GM23338 (cell line): ENCODE data around the gene NPPA. TPM values are rescaled to one million over a fixed set of nuclear protein-coding genes. Genes with fewer than 3 reads are reported as not detected.

Experiments used
- ATAC-seq: fragments of 200-7000 bp; cut with Tn5 transposase; 3 replicates; pipeline ENCODE4 v1.9.1; 2020
- DNase-seq: peaks from one replicate; pipeline ENCODE4 v3.0.0-alpha.2; 2015; ENCODE audit warnings: low spot score
- H2AFZ ChIP-seq: fragments of 200-600 bp; sonication (generic); 2 replicates; pipeline ENCODE4 v1.8.0; 2016; ENCODE audit warnings: antibody characterized with exemption, mild to moderate bottlenecking, moderate library complexity
- H3F3A ChIP-seq: fragments of 200-600 bp; sonication (generic); replicated peaks from 2 replicates; pipeline ENCODE4 v1.8.0; 2017; ENCODE audit warnings: antibody characterized with exemption, mixed run types, low read depth
- H3K27ac ChIP-seq: fragments of 200-600 bp; sonication (generic); 2 replicates; pipeline ENCODE4 v1.6.1; 2016; ENCODE audit warnings: low read depth
- H3K27me3 ChIP-seq: fragments of 200-600 bp; sonication (generic); 2 replicates; pipeline ENCODE4 v1.8.0; 2016; ENCODE audit warnings: mild to moderate bottlenecking, mixed run types, moderate library complexity; ENCODE audit not compliant: insufficient read depth
- H3K36me3 ChIP-seq: fragments of 200-600 bp; sonication (generic); 2 replicates; pipeline ENCODE4 v1.8.0; 2016; ENCODE audit warnings: mild to moderate bottlenecking; ENCODE audit not compliant: insufficient read depth
- H3K4me1 ChIP-seq: fragments of 200-600 bp; sonication (generic); 2 replicates; pipeline ENCODE4 v1.8.0; 2016; ENCODE audit warnings: mild to moderate bottlenecking, moderate library complexity; ENCODE audit not compliant: insufficient read depth
- H3K4me2 ChIP-seq: fragments of 200-600 bp; sonication (generic); 2 replicates; pipeline ENCODE4 v1.7.1; 2017; ENCODE audit warnings: mixed run types
- H3K4me3 ChIP-seq: fragments of 200-600 bp; sonication (generic); 2 replicates; pipeline ENCODE4 v1.6.1; 2016; ENCODE audit warnings: mixed run types
- H3K79me2 ChIP-seq: fragments of 200-600 bp; sonication (generic); replicated peaks from 2 replicates; pipeline ENCODE4 v1.8.0; 2017; ENCODE audit warnings: mild to moderate bottlenecking; ENCODE audit not compliant: insufficient read depth
- H3K9me2 ChIP-seq: fragments of 200-600 bp; sonication (generic); 2 replicates; pipeline ENCODE4 v1.8.0; 2017; ENCODE audit not compliant: insufficient read depth
- H4K20me1 ChIP-seq: fragments of 200-600 bp; sonication (generic); replicated peaks from 2 replicates; pipeline ENCODE4 v1.8.0; 2017; ENCODE audit warnings: mild to moderate bottlenecking; ENCODE audit not compliant: insufficient read depth
- H3K27ac Mint-ChIP-seq: 2 replicates; pipeline ENCODE4 v1.8.0; 2020; ENCODE audit warnings: inconsistent platforms, mild to moderate bottlenecking, moderate library complexity, mixed read lengths
- H3K27me3 Mint-ChIP-seq: 3 replicates; pipeline ENCODE4 v1.8.0; 2022; ENCODE audit warnings: low read depth, mild to moderate bottlenecking, moderate library complexity, mixed read lengths, inconsistent platforms; ENCODE audit not compliant: insufficient read depth, poor library complexity
- H3K36me3 Mint-ChIP-seq: 3 replicates; pipeline ENCODE4 v1.8.0; 2021; ENCODE audit warnings: low read depth, mild to moderate bottlenecking, inconsistent platforms, moderate library complexity, mixed read lengths
- H3K4me1 Mint-ChIP-seq: 3 replicates; pipeline ENCODE4 v1.8.0; 2020; ENCODE audit warnings: mild to moderate bottlenecking, inconsistent platforms, mixed read lengths
- H3K4me3 Mint-ChIP-seq: 3 replicates; pipeline ENCODE4 v1.8.0; 2021; ENCODE audit warnings: moderate library complexity, mild to moderate bottlenecking, inconsistent platforms, mixed read lengths
- H3K9me3 Mint-ChIP-seq: 3 replicates; pipeline ENCODE4 v1.8.0; 2020; ENCODE audit warnings: moderate library complexity, mild to moderate bottlenecking, inconsistent platforms, mixed read lengths
- CREB1 ChIP-seq: fragments of 250-450 bp; sonication (Bioruptor Pico); IDR thresholded peaks from 2 replicates; pipeline ENCODE4 v1.5.0; 2020; ENCODE audit warnings: low read depth, mild to moderate bottlenecking, moderate library complexity
- CTCF ChIP-seq, 2 experiments: fragments of 200-600 bp in 1 of 2; sonication (generic) in 1 of 2; conservative IDR thresholded peaks; 2 replicates each; pipeline versions ENCODE4 v1.5.1 to v1.6.1; 2016 to 2017; ENCODE audit warnings: antibody characterized with exemption in 2 of 2, low read depth in 2 of 2, mild to moderate bottlenecking in 2 of 2, moderate library complexity in 1 of 2
- ETS1 ChIP-seq: IDR thresholded peaks from 2 replicates; pipeline ENCODE4 v1.6.1; 2016; ENCODE audit warnings: antibody characterized with exemption
- EZH2 ChIP-seq: fragments of 200-600 bp; sonication (generic); IDR thresholded peaks from one replicate; pipeline ENCODE4 v1.8.0; 2017; ENCODE audit warnings: antibody characterized with exemption, mild to moderate bottlenecking, low read depth; ENCODE audit not compliant: unreplicated experiment
- EZH2phosphoT487 ChIP-seq: fragments of 200-600 bp; sonication (generic); IDR thresholded peaks from one replicate; pipeline ENCODE4 v1.8.1; 2018; ENCODE audit warnings: antibody characterized with exemption; ENCODE audit not compliant: unreplicated experiment
- JUNB ChIP-seq: IDR thresholded peaks from one replicate; pipeline ENCODE4 v1.6.1; 2016; ENCODE audit warnings: antibody characterized with exemption; ENCODE audit not compliant: unreplicated experiment
- NANOG ChIP-seq: IDR thresholded peaks from 2 replicates; pipeline ENCODE4 v1.6.1; 2016; ENCODE audit warnings: antibody characterized with exemption, borderline replicate concordance
- STAT1 ChIP-seq: IDR thresholded peaks from one replicate; pipeline ENCODE4 v1.6.1; 2016; ENCODE audit warnings: antibody characterized with exemption; ENCODE audit not compliant: unreplicated experiment
- ZNF114 ChIP-seq: fragments of 250-450 bp; sonication (Bioruptor Pico); IDR thresholded peaks from 2 replicates; pipeline ENCODE4 v1.5.0; 2020; ENCODE audit warnings: mild to moderate bottlenecking, moderate library complexity
- ZNF331 ChIP-seq: fragments of 250-450 bp; sonication (Bioruptor Pico); IDR thresholded peaks from 2 replicates; pipeline ENCODE4 v1.5.0; 2020; ENCODE audit warnings: low read depth, mild to moderate bottlenecking, moderate library complexity
- polyA plus RNA-seq: library from polyadenylated mRNA; unstranded; fragments of >200 nt; fragmentation: Nextera tagmentation; extraction: Ambion mirVana; gene quantifications from 2 replicates; pipeline ENCODE4 v1.2.1, GENCODE V29; 2016
- total RNA-seq: library from RNA; depleted of rRNA; stranded (reverse); fragments of >200 nt; shearing (Covaris generic); gene quantifications from 2 replicates; pipeline ENCODE4 v1.2.3, GENCODE V29; 2014
- TF ChIP-seq, protein P1 (sequence below): IDR thresholded peaks from one replicate; pipeline ENCODE4 v1.6.1; 2018; ENCODE audit warnings: antibody characterized with exemption; ENCODE audit not compliant: unreplicated experiment

Gene NPPA
- total and polyA plus RNA-seq, 2 experiments from 2014 or later = 0.29 TPM; not detected in 1

DNA sequence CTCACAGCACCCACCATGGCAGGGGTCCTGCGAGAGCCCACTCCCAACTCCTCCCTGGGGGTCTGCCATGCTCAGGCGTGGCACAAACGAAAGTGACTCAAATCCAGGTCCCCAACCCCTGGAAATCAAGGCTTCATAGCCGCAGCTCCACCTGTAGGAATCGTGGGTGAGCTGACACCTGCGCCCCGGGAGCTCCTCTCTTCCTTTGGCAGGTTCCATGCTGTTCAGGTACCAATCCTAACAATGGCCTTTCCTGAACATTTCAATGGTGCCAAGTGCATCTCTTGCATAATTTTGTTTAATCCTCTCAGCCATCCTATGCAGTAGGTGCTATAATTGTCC is 40.1 kb upstream of the NPPA start:
- DNase-seq (peak; percentile 47), ATAC-seq (peak; percentile 27)
- no peak overlapping the region for H3K4me2 ChIP-seq
- no peaks in the 10 kb centered on the region for H3F3A ChIP-seq
- peaks cover 6% of the 10 kb centered on the region for H3K27me3 Mint-ChIP-seq
- no peaks in the 10 kb centered on the region for H3K36me3 ChIP-seq
- H4K20me1 ChIP-seq = no peaks in the 10 kb centered on the region
- no peaks in the 10 kb centered on the region for H3K27me3 ChIP-seq
- no peak overlapping the region for H3K27ac Mint-ChIP-seq
- H3K27ac ChIP-seq = no peak overlapping the region
- H3K36me3 Mint-ChIP-seq = no peaks in the 10 kb centered on the region
- H3K4me1 ChIP-seq = peaks cover 3% of the 10 kb centered on the region; the same call in 1 of the 2 replicates
- no peak for TF ChIP-seq EZH2
- TF ChIP-seq JUNB = no peak
- TF ChIP-seq CTCF (conservative IDR thresholded peaks at IDR 0.05; ENCODE audit: low read depth in 2 of 2) = peak in 1 of 2 experiments; percentile 36; a peak in 2 of 4 replicates
- H2AFZ ChIP-seq = no peak overlapping the region
- H3K9me3 Mint-ChIP-seq = no peaks in the 10 kb centered on the region
- H3K79me2 ChIP-seq = no peaks in the 10 kb centered on the region
- no peak overlapping the region for H3K4me3 ChIP-seq
- H3K4me3 Mint-ChIP-seq = no peak overlapping the region
- no peaks in the 10 kb centered on the region for H3K9me2 ChIP-seq
- H3K4me1 Mint-ChIP-seq = peaks cover 11% of the 10 kb centered on the region

DNA sequence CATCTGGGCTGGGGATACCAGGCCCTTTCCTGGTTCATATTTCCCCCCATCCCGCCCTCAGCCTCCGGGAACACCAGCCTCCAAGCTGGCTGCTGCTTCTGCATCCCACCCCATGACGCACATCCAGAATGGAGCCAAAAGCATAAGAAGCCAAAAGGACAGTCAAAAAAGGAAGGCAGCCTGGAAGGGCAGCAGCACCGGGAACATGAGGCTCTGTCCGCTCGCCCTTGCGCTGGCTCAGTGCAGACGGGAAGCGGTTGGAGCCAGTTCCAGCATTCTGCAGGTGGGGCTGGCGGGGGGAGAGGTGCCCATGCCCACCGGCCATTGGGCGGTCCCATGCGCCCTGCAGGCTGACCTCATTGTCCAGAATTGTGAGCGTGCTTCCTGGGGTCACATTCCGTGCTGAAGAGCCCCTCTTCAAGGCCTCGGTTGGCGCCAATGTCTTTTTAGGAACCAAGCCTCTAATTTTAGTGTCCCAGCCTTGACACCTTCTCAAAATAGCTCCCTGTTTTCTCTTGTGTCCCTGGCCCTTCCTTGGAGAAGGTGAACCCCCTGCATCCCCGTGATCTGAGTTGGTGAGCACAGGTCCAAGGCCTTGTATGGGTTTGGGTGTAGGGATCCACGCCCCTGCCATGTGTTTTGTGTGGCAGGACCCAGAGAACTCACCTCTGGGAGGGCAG is 39.5 kb upstream of the NPPA start:
- no peak overlapping the region for H3K27ac ChIP-seq
- H3K4me2 ChIP-seq = no peak overlapping the region
- H3K27me3 ChIP-seq = no peaks in the 10 kb centered on the region
- no peaks in the 10 kb centered on the region for H3F3A ChIP-seq
- ATAC-seq (no peak), DNase-seq (no peak)
- no peak overlapping the region for H3K4me3 Mint-ChIP-seq
- H3K4me1 ChIP-seq = peaks cover 3% of the 10 kb centered on the region; the same call in 1 of the 2 replicates
- H3K27me3 Mint-ChIP-seq = peaks cover 6% of the 10 kb centered on the region
- no peaks in the 10 kb centered on the region for H3K36me3 ChIP-seq
- no peaks in the 10 kb centered on the region for H4K20me1 ChIP-seq
- no peak overlapping the region for H3K4me3 ChIP-seq
- H3K27ac Mint-ChIP-seq = no peak overlapping the region
- no peaks in the 10 kb centered on the region for H3K36me3 Mint-ChIP-seq
- no peaks in the 10 kb centered on the region for H3K9me3 Mint-ChIP-seq
- H3K79me2 ChIP-seq = no peaks in the 10 kb centered on the region
- no peak overlapping the region for H2AFZ ChIP-seq
- no peaks in the 10 kb centered on the region for H3K9me2 ChIP-seq
- peaks cover 11% of the 10 kb centered on the region for H3K4me1 Mint-ChIP-seq
- TF ChIP-seq, protein P1, sequence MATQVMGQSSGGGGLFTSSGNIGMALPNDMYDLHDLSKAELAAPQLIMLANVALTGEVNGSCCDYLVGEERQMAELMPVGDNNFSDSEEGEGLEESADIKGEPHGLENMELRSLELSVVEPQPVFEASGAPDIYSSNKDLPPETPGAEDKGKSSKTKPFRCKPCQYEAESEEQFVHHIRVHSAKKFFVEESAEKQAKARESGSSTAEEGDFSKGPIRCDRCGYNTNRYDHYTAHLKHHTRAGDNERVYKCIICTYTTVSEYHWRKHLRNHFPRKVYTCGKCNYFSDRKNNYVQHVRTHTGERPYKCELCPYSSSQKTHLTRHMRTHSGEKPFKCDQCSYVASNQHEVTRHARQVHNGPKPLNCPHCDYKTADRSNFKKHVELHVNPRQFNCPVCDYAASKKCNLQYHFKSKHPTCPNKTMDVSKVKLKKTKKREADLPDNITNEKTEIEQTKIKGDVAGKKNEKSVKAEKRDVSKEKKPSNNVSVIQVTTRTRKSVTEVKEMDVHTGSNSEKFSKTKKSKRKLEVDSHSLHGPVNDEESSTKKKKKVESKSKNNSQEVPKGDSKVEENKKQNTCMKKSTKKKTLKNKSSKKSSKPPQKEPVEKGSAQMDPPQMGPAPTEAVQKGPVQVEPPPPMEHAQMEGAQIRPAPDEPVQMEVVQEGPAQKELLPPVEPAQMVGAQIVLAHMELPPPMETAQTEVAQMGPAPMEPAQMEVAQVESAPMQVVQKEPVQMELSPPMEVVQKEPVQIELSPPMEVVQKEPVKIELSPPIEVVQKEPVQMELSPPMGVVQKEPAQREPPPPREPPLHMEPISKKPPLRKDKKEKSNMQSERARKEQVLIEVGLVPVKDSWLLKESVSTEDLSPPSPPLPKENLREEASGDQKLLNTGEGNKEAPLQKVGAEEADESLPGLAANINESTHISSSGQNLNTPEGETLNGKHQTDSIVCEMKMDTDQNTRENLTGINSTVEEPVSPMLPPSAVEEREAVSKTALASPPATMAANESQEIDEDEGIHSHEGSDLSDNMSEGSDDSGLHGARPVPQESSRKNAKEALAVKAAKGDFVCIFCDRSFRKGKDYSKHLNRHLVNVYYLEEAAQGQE = no peak
- TF ChIP-seq ZNF114 (no peak), ETS1 (no peak), STAT1 (no peak), EZH2phosphoT487 (no peak), CTCF (conservative IDR thresholded peaks at IDR 0.05; ENCODE audit: low read depth in 2 of 2) (no peak), CREB1 (no peak), ZNF331 (CRISPR knock-in tag) (no peak), NANOG (no peak), JUNB (no peak)
